ENCODE measurements around the gene MYO7A. TPM values are rescaled to one million over a fixed set of nuclear protein-coding genes. Genes with fewer than 3 reads are reported as not detected.

MYO7A gene
- polyA plus RNA-seq, 6 donors from 2014 or later = not detected

DNA sequence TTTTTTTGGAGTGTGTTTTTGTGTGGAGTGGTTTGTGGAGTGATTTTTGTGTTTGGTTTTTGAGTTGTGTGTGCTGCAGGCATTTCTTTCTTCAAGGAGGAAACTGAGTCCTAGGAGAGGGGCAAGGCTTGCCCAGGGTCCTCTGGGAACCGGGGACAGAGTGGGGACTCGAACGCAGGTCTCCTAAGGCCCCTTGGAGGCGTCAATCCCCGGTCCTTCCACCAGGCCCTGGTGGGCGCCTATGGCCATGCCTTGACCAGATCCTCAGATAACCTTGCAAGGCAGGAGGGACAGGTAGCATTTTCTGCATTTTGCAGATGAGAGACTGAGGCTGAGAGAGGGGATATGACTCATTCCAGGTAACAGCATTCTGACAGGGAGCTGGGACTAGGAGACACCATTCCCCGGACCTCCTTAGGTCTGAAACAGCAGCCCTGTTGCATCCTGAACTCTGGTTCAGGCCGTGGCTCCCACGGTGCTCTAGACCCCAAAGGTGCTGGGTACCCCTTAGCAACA is 39.1 kb downstream of the MYO7A start:
- no peak for ATAC-seq (ENCODE audit: low read depth in 2 of 2)
- Mint-ChIP-seq H3K36me3 (no peaks in the 10 kb centered on the region), H3K4me3 (no peak overlapping the region)

DNA sequence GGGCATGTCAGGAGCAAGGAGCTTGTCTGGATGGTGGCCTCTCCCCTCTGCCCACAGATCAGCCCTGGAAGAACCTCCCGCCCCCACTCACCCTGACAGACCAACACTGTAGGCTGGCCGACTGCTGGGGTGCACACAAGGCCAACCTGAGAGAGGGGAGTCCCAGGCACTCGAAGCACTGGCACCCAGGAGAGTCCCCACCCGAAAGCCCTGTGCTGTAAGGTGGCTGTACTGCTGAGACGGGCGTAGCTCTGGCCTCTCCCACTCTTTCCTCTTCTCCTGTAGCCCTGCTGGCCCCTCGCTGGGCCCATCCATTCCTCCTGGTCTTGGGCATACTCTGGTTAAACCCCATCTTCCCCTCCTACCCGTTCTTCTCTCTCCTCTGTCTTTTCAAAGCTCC is 39.7 kb downstream of the MYO7A start:
- no peak overlapping the region for H3K4me3 Mint-ChIP-seq
- no peaks in the 10 kb centered on the region for H3K36me3 Mint-ChIP-seq
- H3K27me3 Mint-ChIP-seq = no peaks in the 10 kb centered on the region
- no peak for ATAC-seq (ENCODE audit: low read depth in 2 of 2)
- H3K27ac Mint-ChIP-seq = no peak overlapping the region
- no peaks in the 10 kb centered on the region for H3K9me3 Mint-ChIP-seq
- DNase-seq = no peak
- H3K4me1 Mint-ChIP-seq = no peaks in the 10 kb centered on the region

More for the DNA sequence above, 39.1 kb downstream of the MYO7A start:
- H3K9me3 Mint-ChIP-seq = no peaks in the 10 kb centered on the region
- no peaks in the 10 kb centered on the region for H3K4me1 Mint-ChIP-seq
- H3K27me3 Mint-ChIP-seq = no peaks in the 10 kb centered on the region
- H3K27ac Mint-ChIP-seq = no peak overlapping the region
- DNase-seq = no peak

DNA sequence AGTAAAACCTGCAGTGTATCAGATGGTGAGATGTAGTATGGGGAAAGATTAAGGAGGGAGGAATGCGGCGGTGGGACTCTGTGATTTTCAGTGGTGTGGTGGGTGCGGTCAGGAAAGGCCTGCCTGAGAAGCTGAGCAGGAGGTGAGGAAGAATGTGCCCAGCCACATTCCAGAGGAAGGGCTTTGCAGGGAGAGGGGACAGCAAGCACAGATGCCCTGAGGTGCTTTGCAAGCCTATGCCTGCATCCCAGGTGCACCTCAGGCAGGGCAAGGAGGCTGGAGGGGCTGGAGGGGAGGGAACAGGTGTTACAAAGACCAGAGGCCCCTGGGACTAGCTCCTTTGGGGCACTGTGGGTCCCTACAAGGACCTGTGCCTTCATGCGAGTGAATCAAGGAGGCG is 42.1 kb downstream of the MYO7A start:
- Mint-ChIP-seq H3K27ac (peak overlapping the region in 1 of 6 donors; percentile 3), H3K27me3 (no peaks in the 10 kb centered on the region), H3K9me3 (no peaks in the 10 kb centered on the region), H3K36me3 (no peaks in the 10 kb centered on the region), H3K4me1 (peaks cover 4 to 6% (median 4%) of the 10 kb centered on the region in 3 donors), H3K4me3 (peak overlapping the region in 1 of 8 donors; percentile 59)
- ATAC-seq (ENCODE audit: low read depth in 2 of 2) = no peak
- DNase-seq = no peak

DNA sequence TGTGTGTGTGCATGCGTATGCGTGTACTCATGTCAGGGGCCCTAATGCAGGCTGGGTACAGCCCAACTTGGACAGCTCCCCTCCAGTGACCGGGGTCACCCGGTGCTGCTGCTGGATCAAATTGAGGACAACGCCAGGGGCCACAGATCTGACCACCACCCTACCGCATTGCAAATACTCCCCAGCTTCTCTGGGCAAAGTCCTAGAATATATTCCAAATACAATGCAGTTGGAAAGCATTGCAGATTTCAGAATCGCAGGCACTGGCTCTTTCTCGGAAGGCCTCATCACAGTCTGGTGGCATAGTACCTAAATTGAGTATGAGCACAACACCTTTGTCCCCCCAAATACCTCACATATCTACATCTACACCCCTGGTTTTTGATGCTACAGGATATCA is 43.2 kb downstream of the MYO7A start:
- no peaks in the 10 kb centered on the region for H3K36me3 Mint-ChIP-seq
- no peak overlapping the region for H3K27ac Mint-ChIP-seq
- DNase-seq (no peak), ATAC-seq (ENCODE audit: low read depth in 2 of 2) (no peak)
- peaks cover 15% of the 10 kb centered on the region in 3 donors for H3K4me1 Mint-ChIP-seq
- H3K4me3 Mint-ChIP-seq = no peak overlapping the region
- no peaks in the 10 kb centered on the region for H3K9me3 Mint-ChIP-seq
- no peaks in the 10 kb centered on the region for H3K27me3 Mint-ChIP-seq

DNA sequence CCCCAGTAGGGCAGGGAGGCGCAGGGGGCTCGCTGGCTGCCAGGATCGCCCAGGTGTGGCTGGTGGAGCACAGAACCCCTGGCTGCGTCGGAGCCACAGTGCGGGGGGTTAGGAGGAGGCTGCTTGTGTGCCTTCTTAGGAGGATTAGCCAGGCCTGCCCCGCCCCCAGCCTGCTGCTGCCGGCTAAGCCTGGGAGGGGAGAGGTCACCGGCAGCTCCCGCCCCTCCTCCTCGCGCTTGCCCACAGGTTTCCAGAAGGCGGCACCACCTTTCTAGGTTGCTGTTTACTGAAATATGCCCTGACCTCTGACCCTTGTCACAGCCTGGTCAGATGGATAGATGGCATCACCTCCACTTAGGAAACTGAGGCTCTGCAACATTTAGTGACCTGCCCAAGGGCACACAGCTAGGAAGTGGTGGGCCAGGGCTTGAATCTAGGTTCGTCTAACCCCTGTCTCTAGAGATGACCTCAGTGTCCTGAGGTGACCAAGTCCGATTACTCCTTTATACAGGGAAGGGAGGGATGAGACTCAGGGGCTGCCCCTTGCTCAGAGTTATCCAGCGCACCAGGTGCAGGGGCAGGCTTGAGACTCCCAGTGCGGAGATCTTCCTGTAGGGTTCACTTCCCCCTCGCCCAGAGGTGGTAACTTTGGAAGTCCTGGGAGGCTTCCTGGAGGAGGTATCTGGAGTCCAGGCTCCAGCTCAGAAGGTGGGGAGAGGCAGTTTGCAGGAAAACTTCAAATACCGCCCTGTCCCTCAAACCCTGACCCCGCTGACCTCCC is 44.0 kb downstream of the MYO7A start:
- H3K4me3 Mint-ChIP-seq = no peak overlapping the region
- H3K36me3 Mint-ChIP-seq = no peaks in the 10 kb centered on the region
- DNase-seq = no peak
- no peaks in the 10 kb centered on the region for H3K27me3 Mint-ChIP-seq
- no peak for ATAC-seq (ENCODE audit: low read depth in 2 of 2)
- H3K27ac Mint-ChIP-seq = no peak overlapping the region
- H3K9me3 Mint-ChIP-seq = no peaks in the 10 kb centered on the region
- peaks cover 15 to 20% (median 16%) of the 10 kb centered on the region in 3 donors for H3K4me1 Mint-ChIP-seq

DNA sequence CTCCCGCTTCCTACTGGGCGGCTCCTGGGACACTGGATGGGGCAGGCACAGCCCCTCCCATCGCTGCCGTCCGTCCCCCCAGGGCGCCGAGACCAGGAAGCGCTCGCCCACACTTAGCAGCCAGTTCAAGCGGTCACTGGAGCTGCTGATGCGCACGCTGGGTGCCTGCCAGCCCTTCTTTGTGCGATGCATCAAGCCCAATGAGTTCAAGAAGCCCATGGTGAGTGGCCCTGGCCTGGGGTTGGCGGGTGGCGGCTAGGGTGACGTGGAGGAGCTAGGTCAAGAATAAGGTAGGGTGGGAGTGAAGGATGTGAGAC is 44.6 kb downstream of the MYO7A start:
- no peak overlapping the region for H3K4me3 Mint-ChIP-seq
- no peaks in the 10 kb centered on the region for H3K9me3 Mint-ChIP-seq
- peaks cover 15 to 20% (median 16%) of the 10 kb centered on the region in 3 donors for H3K4me1 Mint-ChIP-seq
- H3K36me3 Mint-ChIP-seq = no peaks in the 10 kb centered on the region
- DNase-seq (no peak), ATAC-seq (ENCODE audit: low read depth in 2 of 2) (no peak)
- no peaks in the 10 kb centered on the region for H3K27me3 Mint-ChIP-seq
- no peak overlapping the region for H3K27ac Mint-ChIP-seq

DNA sequence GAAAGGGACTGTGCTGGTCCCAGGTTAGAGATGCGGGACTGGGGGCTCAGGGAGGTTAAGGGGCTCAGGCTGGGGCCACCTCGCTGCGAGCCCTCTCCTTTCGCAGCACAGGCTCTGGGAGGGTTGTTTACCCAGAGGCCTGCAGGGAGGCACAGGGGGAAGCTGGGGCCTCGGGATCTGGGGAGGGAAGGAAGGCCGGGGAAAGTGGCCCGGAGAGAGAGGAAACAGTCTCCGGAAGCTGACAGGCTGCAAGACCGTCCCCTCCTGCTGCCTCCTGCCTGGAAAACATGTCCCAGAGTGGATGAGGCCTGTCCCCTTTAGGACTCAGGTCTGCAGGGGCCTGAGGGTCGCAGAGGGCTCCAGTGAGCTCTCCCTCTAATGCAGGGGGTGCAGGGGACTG is 45.4 kb downstream of the MYO7A start:
- ATAC-seq (ENCODE audit: low read depth in 2 of 2) = no peak
- peak overlapping the region in 1 of 6 donors; percentile 15 for H3K27ac Mint-ChIP-seq
- H3K4me3 Mint-ChIP-seq = no peak overlapping the region
- peaks cover 0 to 5% (median 0%) of the 10 kb centered on the region in 7 donors for H3K9me3 Mint-ChIP-seq
- H3K27me3 Mint-ChIP-seq = peaks cover 0 to 3% (median 0%) of the 10 kb centered on the region in 3 donors
- H3K36me3 Mint-ChIP-seq = no peaks in the 10 kb centered on the region
- peaks cover 15 to 20% (median 16%) of the 10 kb centered on the region in 3 donors for H3K4me1 Mint-ChIP-seq
- no peak for DNase-seq

DNA sequence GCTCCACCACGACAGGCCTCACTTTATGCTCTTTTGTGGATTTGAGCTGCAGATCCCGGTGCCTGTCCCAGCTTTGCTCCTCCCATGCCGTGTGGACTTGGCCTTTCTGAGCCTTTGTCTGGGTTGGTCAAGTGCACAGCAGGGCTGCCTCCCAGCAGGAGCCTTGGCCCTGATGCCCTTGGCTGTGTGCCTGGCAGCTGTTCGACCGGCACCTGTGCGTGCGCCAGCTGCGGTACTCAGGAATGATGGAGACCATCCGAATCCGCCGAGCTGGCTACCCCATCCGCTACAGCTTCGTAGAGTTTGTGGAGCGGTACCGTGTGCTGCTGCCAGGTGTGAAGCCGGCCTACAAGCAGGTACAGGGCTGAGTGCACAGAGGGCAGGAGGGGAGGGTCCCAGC is 46.5 kb downstream of the MYO7A start:
- Mint-ChIP-seq H3K36me3 (no peaks in the 10 kb centered on the region), H3K4me3 (no peak overlapping the region), H3K4me1 (peaks cover 15 to 20% (median 16%) of the 10 kb centered on the region in 3 donors), H3K27ac (no peak overlapping the region), H3K9me3 (peaks cover 0 to 6% (median 0%) of the 10 kb centered on the region in 7 donors), H3K27me3 (peaks cover 0 to 5% (median 0%) of the 10 kb centered on the region in 3 donors)
- no peak for DNase-seq
- ATAC-seq (ENCODE audit: low read depth in 2 of 2) = no peak

DNA sequence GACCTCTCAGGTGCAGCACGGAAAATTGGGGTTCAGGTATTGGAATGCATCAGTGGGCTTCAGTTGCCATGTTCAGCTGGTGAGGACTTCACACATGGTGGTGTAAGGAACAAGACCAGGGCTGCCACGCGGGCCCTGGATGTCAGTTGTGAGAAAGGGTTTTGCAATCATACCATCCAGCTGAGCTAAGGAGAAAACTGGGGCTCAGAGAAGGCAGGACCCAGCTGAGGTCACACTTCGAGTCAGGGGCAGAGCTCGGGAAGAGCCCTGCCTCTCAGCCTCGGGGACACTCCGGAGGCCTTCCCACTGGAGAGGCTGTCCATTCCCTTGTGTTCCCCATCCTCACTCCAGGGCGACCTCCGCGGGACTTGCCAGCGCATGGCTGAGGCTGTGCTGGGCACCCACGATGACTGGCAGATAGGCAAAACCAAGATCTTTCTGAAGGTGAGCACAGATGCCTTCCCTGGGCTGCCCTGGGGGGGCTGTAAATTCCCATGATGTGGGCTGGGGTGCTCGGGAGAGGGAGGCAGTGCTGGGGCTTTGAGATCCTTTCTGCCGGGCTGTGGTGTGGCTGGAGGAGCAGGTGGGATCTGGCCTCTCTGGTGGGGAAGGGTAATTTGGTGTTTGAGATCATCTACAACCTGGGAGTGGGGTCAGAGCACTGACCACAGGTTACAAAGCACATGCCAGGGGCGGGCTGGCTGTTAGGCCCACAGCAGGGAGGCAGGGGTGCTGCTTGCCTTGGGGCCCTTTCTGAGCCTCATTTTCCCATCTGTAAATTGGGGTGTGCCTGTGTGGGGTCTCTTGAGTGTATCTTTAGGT is 47.2 kb downstream of the MYO7A start:
- Mint-ChIP-seq H3K27me3 (peaks cover 0 to 5% (median 0%) of the 10 kb centered on the region in 3 donors), H3K4me1 (peaks cover 15 to 20% (median 16%) of the 10 kb centered on the region in 3 donors), H3K9me3 (peaks cover 0 to 6% (median 0%) of the 10 kb centered on the region in 7 donors), H3K4me3 (peak overlapping the region in 1 of 8 donors; percentile 32), H3K27ac (peak overlapping the region in 2 of 6 donors; percentile 72 to 79), H3K36me3 (no peaks in the 10 kb centered on the region)
- DNase-seq = no peak
- no peak for ATAC-seq (ENCODE audit: low read depth in 2 of 2)

DNA sequence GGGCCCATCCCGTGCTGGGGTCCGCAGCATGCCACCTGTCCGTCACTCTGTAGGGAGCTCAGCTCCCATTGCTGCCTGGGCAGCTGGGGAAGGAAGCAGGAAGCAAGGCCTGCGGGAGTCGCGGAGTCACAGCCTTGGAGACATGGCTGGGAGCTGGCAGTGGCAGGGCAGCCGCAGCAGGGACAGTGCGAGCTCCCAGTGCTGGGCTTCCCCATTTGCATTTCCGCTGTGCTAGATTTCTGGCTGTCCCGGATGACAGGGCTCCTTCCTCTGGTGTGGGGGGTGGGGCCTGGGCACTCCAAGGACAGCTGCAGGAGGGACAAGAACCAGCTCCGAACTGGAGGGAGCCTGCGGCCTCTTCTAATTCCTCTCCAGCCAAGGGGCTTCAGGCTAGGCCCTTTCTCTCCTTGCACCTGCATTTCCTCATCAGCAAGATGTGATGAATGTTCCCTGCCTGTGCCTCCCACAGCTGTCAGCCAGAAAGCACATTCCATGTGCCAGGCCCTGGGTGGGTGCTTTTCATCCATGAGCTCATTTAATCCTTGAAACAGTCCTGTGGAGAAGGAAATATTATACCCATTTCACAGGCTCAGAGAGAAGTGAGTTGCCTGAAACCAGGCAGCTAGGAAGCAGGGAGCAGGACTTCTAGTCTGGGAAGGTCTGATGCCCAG is 48.0 kb downstream of the MYO7A start:
- ATAC-seq (ENCODE audit: low read depth in 2 of 2) = no peak
- H3K4me3 Mint-ChIP-seq = peak overlapping the region in 3 of 8 donors; percentile 32 to 56 (median 34)

DNA sequence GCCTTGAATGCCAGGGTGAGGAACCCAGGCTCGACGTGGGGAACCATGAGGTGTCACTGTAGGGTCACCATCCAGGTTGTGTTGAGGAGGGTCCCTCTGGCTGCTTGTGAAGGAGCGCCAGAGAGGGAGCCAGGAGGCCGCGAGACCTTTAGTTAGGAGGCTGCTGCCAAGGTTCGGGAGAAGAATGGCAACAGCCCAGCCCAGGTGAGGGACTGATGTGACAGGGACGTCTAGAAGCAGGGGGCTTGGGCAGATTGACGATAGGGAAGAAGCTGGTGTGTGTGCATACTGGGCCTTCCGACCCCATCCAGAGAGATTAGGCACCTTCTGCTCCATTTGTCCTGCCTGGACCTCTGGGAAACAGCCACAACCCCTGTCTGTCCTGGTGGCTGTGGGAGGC is 49.0 kb downstream of the MYO7A start:
- DNase-seq (no peak), ATAC-seq (ENCODE audit: low read depth in 2 of 2) (no peak)
- Mint-ChIP-seq H3K9me3 (peaks cover 0 to 6% (median 0%) of the 10 kb centered on the region in 7 donors), H3K4me3 (no peak overlapping the region), H3K4me1 (peaks cover 15 to 20% (median 16%) of the 10 kb centered on the region in 3 donors), H3K27me3 (peaks cover 0 to 5% (median 0%) of the 10 kb centered on the region in 3 donors), H3K27ac (no peak overlapping the region), H3K36me3 (no peaks in the 10 kb centered on the region)

More for the DNA sequence above, 48.0 kb downstream of the MYO7A start:
- no peak for DNase-seq
- Mint-ChIP-seq H3K36me3 (no peaks in the 10 kb centered on the region), H3K27me3 (peaks cover 0 to 5% (median 0%) of the 10 kb centered on the region in 3 donors), H3K27ac (peak overlapping the region in 3 of 6 donors; percentile 6 to 79 (median 76)), H3K9me3 (peaks cover 0 to 6% (median 0%) of the 10 kb centered on the region in 7 donors), H3K4me1 (peaks cover 15 to 20% (median 16%) of the 10 kb centered on the region in 3 donors)

DNA sequence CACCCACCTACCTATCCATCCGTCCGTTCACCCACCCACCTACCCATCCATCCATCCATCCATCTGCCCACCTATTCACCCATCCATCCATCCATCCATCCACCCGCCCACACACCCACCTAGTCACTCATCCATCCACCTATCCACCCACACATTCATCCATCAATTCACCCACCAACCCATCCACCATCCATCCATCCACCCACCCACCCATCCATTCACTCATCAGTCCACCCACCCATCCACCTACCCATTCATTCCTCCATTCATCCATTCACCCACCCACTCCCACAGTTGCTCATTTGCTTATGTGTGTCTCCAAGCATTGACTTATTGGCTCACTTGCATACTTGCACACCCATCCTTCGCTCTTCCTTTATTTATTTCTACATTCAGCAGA is 50.1 kb downstream of the MYO7A start:
- H3K27me3 Mint-ChIP-seq = peaks cover 0 to 9% (median 0%) of the 10 kb centered on the region in 3 donors
- DNase-seq (no peak), ATAC-seq (ENCODE audit: low read depth in 2 of 2) (no peak)
- H3K4me1 Mint-ChIP-seq = peaks cover 15 to 20% (median 16%) of the 10 kb centered on the region in 3 donors
- no peak overlapping the region for H3K4me3 Mint-ChIP-seq
- peak overlapping the region in 1 of 6 donors; percentile 75 for H3K27ac Mint-ChIP-seq
- H3K36me3 Mint-ChIP-seq = no peaks in the 10 kb centered on the region
- H3K9me3 Mint-ChIP-seq = peaks cover 0 to 6% (median 0%) of the 10 kb centered on the region in 7 donors

DNA sequence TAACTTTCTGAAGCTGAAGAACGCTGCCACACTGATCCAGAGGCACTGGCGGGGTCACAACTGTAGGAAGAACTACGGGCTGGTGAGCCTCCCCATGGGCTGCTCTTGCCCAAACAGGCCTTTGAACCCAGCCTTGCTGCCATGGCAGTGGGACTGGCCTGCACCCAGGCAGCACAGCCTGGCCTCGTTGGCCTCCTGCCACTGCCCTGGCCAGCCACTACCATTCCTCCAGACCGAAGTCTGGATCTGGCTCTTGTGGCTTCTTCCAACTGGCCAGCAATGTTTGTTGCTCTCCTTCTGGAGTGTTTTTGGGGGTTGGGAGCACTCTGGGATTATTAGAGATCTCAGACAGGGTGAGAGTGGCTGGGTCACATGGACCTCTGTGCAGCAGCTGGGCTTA is 51.0 kb downstream of the MYO7A start:
- H3K4me1 Mint-ChIP-seq = peaks cover 15 to 18% (median 16%) of the 10 kb centered on the region in 3 donors
- ATAC-seq (ENCODE audit: low read depth in 2 of 2) (no peak), DNase-seq (no peak)
- no peaks in the 10 kb centered on the region for H3K36me3 Mint-ChIP-seq
- no peak overlapping the region for H3K4me3 Mint-ChIP-seq
- no peak overlapping the region for H3K27ac Mint-ChIP-seq
- peaks cover 0 to 6% (median 0%) of the 10 kb centered on the region in 7 donors for H3K9me3 Mint-ChIP-seq
- H3K27me3 Mint-ChIP-seq = peaks cover 0 to 9% (median 0%) of the 10 kb centered on the region in 3 donors
